ENCODE results near the gene POU2F2.

The POU2F2 gene

GRCh38 chr19:42093926-42094325 lies 38.3 kb downstream of the POU2F2 start:
- DNase-seq (ENCODE audit: low read depth) = no peak
- no peak overlapping the region for H3K4me3 ChIP-seq (ENCODE audit: low read length)
- no peak for TF ChIP-seq CTCF (IDR thresholded peaks at IDR 0.05; ENCODE audit: insufficient read depth, low read depth, low read length, missing control alignments)

GRCh38 chr19:42093505-42093904 lies 38.7 kb downstream of the POU2F2 start:
- DNase-seq (ENCODE audit: low read depth) = no peak
- no peak for TF ChIP-seq CTCF (IDR thresholded peaks at IDR 0.05; ENCODE audit: insufficient read depth, low read depth, low read length, missing control alignments)
- H3K4me3 ChIP-seq (ENCODE audit: low read length) = no peak overlapping the region

- TF ChIP-seq CTCF (IDR thresholded peaks at IDR 0.05; ENCODE audit: insufficient read depth, low read depth, low read length, missing control alignments) = peak; percentile 84
- H3K4me3 ChIP-seq (ENCODE audit: low read length) = no peak overlapping the region
- DNase-seq (ENCODE audit: low read depth) = peak; percentile 54
These were observed 39.9 kb downstream of the POU2F2 start for GRCh38 chr19:42092350-42092749.

GRCh38 chr19:42091742-42092141 lies 40.5 kb downstream of the POU2F2 start:
- no peak for TF ChIP-seq CTCF (IDR thresholded peaks at IDR 0.05; ENCODE audit: insufficient read depth, low read depth, low read length, missing control alignments)
- no peak overlapping the region for H3K4me3 ChIP-seq (ENCODE audit: low read length)
- peak; percentile 82 for DNase-seq (ENCODE audit: low read depth)

GRCh38 chr19:42091300-42091699 lies 40.9 kb downstream of the POU2F2 start:
- TF ChIP-seq CTCF (IDR thresholded peaks at IDR 0.05; ENCODE audit: insufficient read depth, low read depth, low read length, missing control alignments) = no peak
- DNase-seq (ENCODE audit: low read depth) = no peak
- no peak overlapping the region for H3K4me3 ChIP-seq (ENCODE audit: low read length)

GRCh38 chr19:42090672-42091071 lies 41.6 kb downstream of the POU2F2 start:
- TF ChIP-seq CTCF (IDR thresholded peaks at IDR 0.05; ENCODE audit: insufficient read depth, low read depth, low read length, missing control alignments) = no peak
- no peak for DNase-seq (ENCODE audit: low read depth)

GRCh38 chr19:42089772-42090171 lies 42.5 kb downstream of the POU2F2 start:
- H3K4me3 ChIP-seq (ENCODE audit: low read length) = no peak overlapping the region
- no peak for TF ChIP-seq CTCF (IDR thresholded peaks at IDR 0.05; ENCODE audit: insufficient read depth, low read depth, low read length, missing control alignments)
- DNase-seq (ENCODE audit: low read depth) = no peak

More at GRCh38 chr19:42090672-42091071, 41.6 kb downstream of the POU2F2 start:
- H3K4me3 ChIP-seq (ENCODE audit: low read length) = no peak overlapping the region
